GM19468 (cell line): Measurements from ENCODE around the gene PCSK1N.

ENCODE experiments used
- ATAC-seq: cut with Tn5 transposase; IDR thresholded peaks from one replicate; pipeline ENCODE4 v1.9.1; 2021; ENCODE audit warnings: mild to moderate bottlenecking, moderate library complexity, moderate number of reproducible peaks; ENCODE audit not compliant: unreplicated experiment; ENCODE audit errors: extremely low read depth

Gene PCSK1N

DNA sequence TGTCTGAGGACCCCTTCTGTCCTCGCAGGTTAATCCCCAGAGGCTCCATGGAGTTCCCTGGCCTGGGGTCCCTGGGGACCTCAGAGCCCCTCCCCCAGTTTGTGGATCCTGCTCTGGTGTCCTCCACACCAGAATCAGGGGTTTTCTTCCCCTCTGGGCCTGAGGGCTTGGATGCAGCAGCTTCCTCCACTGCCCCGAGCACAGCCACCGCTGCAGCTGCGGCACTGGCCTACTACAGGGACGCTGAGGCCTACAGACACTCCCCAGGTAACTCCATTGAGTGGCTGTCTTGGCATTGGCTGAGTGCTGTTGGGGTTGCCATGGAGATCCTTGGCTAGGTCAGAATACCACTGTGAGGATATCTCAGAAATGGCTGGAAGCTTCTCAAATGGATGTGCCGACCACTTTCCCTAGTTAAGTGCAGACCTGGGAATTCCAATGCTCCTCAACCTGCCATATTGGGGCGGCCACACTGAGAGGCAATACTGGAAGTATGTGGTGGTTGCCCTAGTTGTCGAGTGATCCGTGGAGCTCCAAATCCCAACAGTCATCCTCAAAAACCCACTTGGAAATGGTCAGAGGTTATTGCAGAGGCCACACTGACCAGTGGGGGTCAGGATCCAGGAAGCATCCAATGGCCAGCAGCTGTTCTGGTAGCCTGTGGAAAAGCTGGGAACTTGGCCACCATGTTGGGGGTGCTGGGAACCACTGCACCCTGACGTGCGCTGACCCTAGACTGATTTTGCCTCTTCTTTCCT, 44.2 kb downstream of the PCSK1N start:
- no peak for ATAC-seq

DNA sequence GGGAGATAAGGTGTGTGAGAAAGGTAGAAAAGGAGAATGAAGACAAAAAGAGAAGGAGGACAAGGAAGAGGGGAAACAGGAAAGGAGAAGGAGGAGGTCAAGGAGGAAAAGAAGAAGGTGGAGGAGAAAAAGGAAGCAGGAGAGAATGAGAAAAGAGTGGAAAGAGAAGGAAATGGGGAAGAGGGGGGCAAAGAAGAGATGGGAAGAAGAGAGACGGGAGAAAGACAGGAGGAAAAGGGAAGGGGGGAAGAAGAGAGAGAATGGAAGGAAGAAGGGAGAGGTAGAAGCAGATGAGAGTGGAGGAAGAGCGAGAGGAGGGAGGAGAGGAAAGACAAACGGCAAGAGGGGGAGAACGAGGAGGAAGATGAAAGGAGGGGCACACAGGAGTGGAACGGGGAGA, 44.9 kb downstream of the PCSK1N start:
- no peak for ATAC-seq

GRCh38 chrX:48789366-48790220, 45.8 kb downstream of the PCSK1N start:
- ATAC-seq: no peak

- ATAC-seq: no peak
Observed at GRCh38 chrX:48787505-48788443, 47.6 kb downstream of the PCSK1N start.

DNA sequence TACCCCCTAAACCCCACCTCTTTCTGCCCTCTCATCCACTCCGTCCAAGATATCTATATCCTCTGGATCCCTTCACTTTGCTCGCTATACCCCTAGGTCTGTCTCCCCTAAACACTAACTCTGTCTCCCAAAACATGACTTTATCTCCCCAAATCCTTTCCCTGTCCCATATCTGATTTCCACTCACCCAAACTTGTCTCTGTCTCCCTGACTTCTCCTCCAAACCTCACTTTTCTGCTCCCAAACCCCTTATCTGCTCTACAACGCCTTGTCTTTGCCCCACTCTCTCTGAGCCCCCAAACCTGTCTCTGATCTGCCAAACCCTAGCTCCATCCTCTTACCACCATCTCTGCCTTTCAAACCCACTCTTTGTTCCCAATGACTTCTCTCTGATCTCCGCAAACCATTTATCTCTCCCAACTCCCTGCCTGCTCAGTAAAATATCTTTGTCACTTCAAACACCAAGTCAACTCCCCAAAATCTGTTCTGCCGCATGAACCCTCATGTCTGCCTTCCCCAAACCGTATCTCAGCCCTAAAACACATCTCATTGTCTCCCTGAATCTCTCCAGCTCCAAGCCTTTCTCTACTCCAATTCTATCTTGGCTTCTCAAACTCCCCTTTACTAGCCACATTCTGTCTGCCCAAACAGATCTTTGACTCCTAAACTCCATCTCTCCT, 48.4 kb downstream of the PCSK1N start:
- ATAC-seq: no peak

GRCh38 chrX:48786341-48786800, 49.0 kb downstream of the PCSK1N start, which contains the start of gene GATA1:
GATA1 (plus strand) TSS chrX:48786590; CDS start chrX:48791110, 4,520 bp downstream.
- ATAC-seq: no peak

DNA sequence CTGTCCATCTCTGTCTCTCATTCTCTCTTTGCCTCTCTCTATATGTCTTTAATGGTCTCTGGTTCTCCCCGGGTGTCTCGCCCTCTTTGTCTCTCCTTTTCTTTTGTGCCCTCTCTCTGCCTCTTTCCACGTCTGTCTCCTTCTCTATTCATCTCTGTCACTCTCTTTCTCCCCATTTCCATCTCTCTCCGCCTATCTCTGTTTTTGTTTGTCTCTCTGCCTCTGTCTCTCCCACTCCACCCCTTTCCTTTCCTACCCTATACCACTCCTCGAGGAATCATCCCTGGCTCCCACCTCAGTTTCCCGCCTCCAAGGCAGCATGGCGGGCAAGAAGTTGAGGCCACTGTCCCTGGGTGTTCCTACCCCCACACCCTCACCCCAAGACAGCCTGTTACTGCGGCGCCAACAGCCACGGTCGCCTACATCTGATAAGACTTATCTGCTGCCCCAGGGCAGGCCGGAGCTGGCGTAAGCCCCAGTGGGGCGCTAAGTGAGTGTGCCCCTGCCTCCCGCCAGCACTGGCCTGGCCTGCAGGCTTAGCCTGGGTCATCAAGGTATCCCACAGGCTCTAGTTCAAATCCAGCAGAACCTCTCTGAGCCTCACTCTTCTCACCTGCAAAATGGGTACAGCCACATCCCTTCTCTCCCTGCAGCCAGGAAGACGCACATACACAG, 49.7 kb downstream of the PCSK1N start:
- no peak for ATAC-seq

DNA sequence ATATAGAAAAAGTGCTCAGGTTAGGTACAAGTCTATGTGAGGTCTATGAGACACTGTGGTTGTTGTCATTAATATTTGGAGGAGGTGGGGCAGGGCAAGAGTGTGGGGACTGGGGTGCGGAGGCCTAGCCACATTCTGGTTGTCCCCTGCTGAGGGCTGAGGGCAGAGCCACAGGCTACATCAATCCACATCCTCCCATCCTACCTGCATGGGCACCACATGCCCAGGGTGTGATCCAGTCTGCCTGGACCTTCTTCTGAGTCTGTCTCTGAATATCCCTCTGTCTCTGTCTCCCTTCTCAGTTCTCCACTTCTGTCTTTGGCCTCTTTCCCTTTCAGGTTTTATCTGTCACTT, 50.2 kb downstream of the PCSK1N start:
- no peak for ATAC-seq

- no peak for ATAC-seq
Observed at GRCh38 chrX:48784726-48785125, 50.7 kb downstream of the PCSK1N start.

- no peak for ATAC-seq
Observed at GRCh38 chrX:48782795-48783194, 52.6 kb downstream of the PCSK1N start.

- no peak for ATAC-seq
Observed at GRCh38 chrX:48782216-48782615, 53.2 kb downstream of the PCSK1N start.

GRCh38 chrX:48781705-48782104, 53.7 kb downstream of the PCSK1N start:
- ATAC-seq: no peak
